GM12878 (cell line): ENCODE data around the gene MAN2B2.

Experiments used
- CHD4 ChIP-seq: fragments of 200-600 bp; sonication (generic); IDR thresholded peaks from 2 replicates; pipeline ENCODE4 v1.6.1; 2016; ENCODE audit warnings: mild to moderate bottlenecking
- POLR2A ChIP-seq: IDR thresholded peaks from 2 replicates; pipeline ENCODE4 v1.6.1; 2011; ENCODE audit warnings: low read depth, mild to moderate bottlenecking, low read length
- POLR2AphosphoS5 ChIP-seq: IDR thresholded peaks from 2 replicates; pipeline ENCODE4 v1.6.1; 2011; ENCODE audit warnings: mild to moderate bottlenecking, low read length, inconsistent platforms
- RCOR1 ChIP-seq: conservative IDR thresholded peaks from 2 replicates; pipeline ENCODE4 v1.6.1; 2012; ENCODE audit warnings: low read depth, low read length, improper control_type of control experiment
- SIN3A ChIP-seq: IDR thresholded peaks from 2 replicates; pipeline ENCODE4 v1.6.1; 2012; ENCODE audit warnings: low read depth, low read length, improper control_type of control experiment
- TAF1 ChIP-seq: IDR thresholded peaks from 2 replicates; pipeline ENCODE4 v1.6.1; 2011; ENCODE audit warnings: mild to moderate bottlenecking, low read depth, low read length, borderline replicate concordance
- ZNF217 ChIP-seq: fragments of 450-650 bp; IDR thresholded peaks from 2 replicates; pipeline ENCODE4 v1.6.1; 2017; ENCODE audit warnings: antibody characterized with exemption, mild to moderate bottlenecking
- TF ChIP-seq, protein P1 (sequence below): IDR thresholded peaks from 2 replicates; pipeline ENCODE4 v1.6.1; 2012; ENCODE audit warnings: mild to moderate bottlenecking, low read depth, low read length
- TF ChIP-seq, protein P2 (sequence below): fragments of 450-650 bp; IDR thresholded peaks from 2 replicates; pipeline ENCODE4 v1.6.1; 2016; ENCODE audit warnings: mild to moderate bottlenecking
- TF ChIP-seq, protein P3 (sequence below), 3 experiments: IDR thresholded peaks in 2 of 3; conservative IDR thresholded peaks in 1 of 3; 2 replicates each; pipeline ENCODE4 v1.5.1; 2011; ENCODE audit warnings: low read depth in 3 of 3, low read length in 3 of 3, mild to moderate bottlenecking in 3 of 3, control low read depth in 2 of 3, moderate library complexity in 2 of 3, inconsistent platforms in 1 of 3, mixed read lengths in 1 of 3; ENCODE audit not compliant: control insufficient read depth in 2 of 3, insufficient read depth in 1 of 3; ENCODE audit errors: extremely low read depth in 1 of 3
- TF ChIP-seq, protein P4 (sequence below): IDR thresholded peaks from 2 replicates; pipeline ENCODE4 v1.6.1; 2011; ENCODE audit warnings: borderline replicate concordance, low read depth, mild to moderate bottlenecking, moderate library complexity, mixed read lengths, low read length; ENCODE audit not compliant: insufficient read depth; ENCODE audit errors: extremely low read length
- TF ChIP-seq, protein P5 (sequence below): IDR thresholded peaks from 2 replicates; pipeline ENCODE4 v1.6.1; 2012; ENCODE audit warnings: improper control_type of control experiment, low read depth, low read length; ENCODE audit not compliant: insufficient replicate concordance
- TF ChIP-seq, protein P6 (sequence below): fragments of 450-650 bp; formaldehyde crosslinking; IDR thresholded peaks from 2 replicates; pipeline ENCODE4 v1.4.0; 2022; ENCODE audit warnings: mild to moderate bottlenecking, moderate library complexity
- TF ChIP-seq, protein P7 (sequence below): IDR thresholded peaks from 2 replicates; pipeline ENCODE4 v1.6.1; 2012; ENCODE audit warnings: low read depth, low read length, improper control_type of control experiment

DNA sequence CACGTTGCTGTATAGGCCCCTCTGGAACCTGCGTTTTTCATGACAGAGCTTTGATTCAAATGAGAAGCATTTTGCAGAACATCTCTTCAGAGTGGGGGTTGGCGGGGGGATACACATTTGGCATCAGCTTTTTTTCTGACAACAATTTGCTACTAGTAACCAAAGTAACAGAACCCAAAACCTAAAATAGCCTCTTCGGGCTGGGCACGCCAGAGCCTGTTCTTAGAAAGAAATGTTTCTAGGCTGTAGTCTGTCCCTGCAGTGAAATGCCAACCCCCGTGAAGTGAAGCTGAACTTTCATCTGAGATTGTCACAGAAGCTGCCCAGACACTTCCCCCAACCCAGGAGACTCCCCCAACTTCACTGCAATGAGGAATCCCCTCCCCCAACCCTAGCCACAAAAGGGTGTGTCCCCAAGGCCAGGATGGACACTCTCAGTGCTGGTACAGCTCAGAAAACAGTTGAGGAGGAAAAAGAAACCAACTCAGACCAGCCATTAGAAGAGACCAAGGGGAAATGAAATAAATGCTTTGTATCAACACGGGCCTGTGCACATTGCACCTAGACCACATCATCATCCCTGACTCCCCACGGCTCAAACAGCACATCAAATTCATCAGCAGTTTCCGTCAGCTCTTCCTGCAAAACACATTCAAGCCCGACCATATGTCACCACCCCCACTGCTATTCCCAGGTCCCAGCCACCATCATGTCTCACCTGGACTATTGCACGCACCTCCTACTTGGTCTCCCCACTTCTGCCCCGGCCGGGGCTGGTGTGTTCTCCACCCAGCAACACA lies 8.4 kb upstream of the MAN2B2 start:
- TF ChIP-seq TAF1 (no peak), POLR2A (no peak), ZNF217 (no peak), CHD4 (no peak), SIN3A (no peak), POLR2AphosphoS5 (no peak), RCOR1 (no peak)
- TF ChIP-seq, protein P1, sequence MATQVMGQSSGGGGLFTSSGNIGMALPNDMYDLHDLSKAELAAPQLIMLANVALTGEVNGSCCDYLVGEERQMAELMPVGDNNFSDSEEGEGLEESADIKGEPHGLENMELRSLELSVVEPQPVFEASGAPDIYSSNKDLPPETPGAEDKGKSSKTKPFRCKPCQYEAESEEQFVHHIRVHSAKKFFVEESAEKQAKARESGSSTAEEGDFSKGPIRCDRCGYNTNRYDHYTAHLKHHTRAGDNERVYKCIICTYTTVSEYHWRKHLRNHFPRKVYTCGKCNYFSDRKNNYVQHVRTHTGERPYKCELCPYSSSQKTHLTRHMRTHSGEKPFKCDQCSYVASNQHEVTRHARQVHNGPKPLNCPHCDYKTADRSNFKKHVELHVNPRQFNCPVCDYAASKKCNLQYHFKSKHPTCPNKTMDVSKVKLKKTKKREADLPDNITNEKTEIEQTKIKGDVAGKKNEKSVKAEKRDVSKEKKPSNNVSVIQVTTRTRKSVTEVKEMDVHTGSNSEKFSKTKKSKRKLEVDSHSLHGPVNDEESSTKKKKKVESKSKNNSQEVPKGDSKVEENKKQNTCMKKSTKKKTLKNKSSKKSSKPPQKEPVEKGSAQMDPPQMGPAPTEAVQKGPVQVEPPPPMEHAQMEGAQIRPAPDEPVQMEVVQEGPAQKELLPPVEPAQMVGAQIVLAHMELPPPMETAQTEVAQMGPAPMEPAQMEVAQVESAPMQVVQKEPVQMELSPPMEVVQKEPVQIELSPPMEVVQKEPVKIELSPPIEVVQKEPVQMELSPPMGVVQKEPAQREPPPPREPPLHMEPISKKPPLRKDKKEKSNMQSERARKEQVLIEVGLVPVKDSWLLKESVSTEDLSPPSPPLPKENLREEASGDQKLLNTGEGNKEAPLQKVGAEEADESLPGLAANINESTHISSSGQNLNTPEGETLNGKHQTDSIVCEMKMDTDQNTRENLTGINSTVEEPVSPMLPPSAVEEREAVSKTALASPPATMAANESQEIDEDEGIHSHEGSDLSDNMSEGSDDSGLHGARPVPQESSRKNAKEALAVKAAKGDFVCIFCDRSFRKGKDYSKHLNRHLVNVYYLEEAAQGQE, result no peak
- TF ChIP-seq, protein P2, sequence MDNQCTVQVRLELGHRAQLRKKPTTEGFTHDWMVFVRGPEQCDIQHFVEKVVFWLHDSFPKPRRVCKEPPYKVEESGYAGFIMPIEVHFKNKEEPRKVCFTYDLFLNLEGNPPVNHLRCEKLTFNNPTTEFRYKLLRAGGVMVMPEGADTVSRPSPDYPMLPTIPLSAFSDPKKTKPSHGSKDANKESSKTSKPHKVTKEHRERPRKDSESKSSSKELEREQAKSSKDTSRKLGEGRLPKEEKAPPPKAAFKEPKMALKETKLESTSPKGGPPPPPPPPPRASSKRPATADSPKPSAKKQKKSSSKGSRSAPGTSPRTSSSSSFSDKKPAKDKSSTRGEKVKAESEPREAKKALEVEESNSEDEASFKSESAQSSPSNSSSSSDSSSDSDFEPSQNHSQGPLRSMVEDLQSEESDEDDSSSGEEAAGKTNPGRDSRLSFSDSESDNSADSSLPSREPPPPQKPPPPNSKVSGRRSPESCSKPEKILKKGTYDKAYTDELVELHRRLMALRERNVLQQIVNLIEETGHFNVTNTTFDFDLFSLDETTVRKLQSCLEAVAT, result no peak
- TF ChIP-seq, protein P3, sequence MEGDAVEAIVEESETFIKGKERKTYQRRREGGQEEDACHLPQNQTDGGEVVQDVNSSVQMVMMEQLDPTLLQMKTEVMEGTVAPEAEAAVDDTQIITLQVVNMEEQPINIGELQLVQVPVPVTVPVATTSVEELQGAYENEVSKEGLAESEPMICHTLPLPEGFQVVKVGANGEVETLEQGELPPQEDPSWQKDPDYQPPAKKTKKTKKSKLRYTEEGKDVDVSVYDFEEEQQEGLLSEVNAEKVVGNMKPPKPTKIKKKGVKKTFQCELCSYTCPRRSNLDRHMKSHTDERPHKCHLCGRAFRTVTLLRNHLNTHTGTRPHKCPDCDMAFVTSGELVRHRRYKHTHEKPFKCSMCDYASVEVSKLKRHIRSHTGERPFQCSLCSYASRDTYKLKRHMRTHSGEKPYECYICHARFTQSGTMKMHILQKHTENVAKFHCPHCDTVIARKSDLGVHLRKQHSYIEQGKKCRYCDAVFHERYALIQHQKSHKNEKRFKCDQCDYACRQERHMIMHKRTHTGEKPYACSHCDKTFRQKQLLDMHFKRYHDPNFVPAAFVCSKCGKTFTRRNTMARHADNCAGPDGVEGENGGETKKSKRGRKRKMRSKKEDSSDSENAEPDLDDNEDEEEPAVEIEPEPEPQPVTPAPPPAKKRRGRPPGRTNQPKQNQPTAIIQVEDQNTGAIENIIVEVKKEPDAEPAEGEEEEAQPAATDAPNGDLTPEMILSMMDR (IDR thresholded peaks at IDR 0.05 in 2 of 3, conservative IDR thresholded peaks at IDR 0.05 in 1 of 3; ENCODE audit: control insufficient read depth in 2 of 3, extremely low read depth in 1 of 3, insufficient read depth in 1 of 3, low read depth in 3 of 3, low read length in 3 of 3), result no peak
- TF ChIP-seq, protein P4, sequence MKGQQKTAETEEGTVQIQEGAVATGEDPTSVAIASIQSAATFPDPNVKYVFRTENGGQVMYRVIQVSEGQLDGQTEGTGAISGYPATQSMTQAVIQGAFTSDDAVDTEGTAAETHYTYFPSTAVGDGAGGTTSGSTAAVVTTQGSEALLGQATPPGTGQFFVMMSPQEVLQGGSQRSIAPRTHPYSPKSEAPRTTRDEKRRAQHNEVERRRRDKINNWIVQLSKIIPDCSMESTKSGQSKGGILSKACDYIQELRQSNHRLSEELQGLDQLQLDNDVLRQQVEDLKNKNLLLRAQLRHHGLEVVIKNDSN, result no peak
- TF ChIP-seq, protein P5, sequence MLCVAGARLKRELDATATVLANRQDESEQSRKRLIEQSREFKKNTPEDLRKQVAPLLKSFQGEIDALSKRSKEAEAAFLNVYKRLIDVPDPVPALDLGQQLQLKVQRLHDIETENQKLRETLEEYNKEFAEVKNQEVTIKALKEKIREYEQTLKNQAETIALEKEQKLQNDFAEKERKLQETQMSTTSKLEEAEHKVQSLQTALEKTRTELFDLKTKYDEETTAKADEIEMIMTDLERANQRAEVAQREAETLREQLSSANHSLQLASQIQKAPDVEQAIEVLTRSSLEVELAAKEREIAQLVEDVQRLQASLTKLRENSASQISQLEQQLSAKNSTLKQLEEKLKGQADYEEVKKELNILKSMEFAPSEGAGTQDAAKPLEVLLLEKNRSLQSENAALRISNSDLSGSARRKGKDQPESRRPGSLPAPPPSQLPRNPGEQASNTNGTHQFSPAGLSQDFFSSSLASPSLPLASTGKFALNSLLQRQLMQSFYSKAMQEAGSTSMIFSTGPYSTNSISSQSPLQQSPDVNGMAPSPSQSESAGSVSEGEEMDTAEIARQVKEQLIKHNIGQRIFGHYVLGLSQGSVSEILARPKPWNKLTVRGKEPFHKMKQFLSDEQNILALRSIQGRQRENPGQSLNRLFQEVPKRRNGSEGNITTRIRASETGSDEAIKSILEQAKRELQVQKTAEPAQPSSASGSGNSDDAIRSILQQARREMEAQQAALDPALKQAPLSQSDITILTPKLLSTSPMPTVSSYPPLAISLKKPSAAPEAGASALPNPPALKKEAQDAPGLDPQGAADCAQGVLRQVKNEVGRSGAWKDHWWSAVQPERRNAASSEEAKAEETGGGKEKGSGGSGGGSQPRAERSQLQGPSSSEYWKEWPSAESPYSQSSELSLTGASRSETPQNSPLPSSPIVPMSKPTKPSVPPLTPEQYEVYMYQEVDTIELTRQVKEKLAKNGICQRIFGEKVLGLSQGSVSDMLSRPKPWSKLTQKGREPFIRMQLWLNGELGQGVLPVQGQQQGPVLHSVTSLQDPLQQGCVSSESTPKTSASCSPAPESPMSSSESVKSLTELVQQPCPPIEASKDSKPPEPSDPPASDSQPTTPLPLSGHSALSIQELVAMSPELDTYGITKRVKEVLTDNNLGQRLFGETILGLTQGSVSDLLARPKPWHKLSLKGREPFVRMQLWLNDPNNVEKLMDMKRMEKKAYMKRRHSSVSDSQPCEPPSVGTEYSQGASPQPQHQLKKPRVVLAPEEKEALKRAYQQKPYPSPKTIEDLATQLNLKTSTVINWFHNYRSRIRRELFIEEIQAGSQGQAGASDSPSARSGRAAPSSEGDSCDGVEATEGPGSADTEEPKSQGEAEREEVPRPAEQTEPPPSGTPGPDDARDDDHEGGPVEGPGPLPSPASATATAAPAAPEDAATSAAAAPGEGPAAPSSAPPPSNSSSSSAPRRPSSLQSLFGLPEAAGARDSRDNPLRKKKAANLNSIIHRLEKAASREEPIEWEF, result no peak
- TF ChIP-seq, protein P6, sequence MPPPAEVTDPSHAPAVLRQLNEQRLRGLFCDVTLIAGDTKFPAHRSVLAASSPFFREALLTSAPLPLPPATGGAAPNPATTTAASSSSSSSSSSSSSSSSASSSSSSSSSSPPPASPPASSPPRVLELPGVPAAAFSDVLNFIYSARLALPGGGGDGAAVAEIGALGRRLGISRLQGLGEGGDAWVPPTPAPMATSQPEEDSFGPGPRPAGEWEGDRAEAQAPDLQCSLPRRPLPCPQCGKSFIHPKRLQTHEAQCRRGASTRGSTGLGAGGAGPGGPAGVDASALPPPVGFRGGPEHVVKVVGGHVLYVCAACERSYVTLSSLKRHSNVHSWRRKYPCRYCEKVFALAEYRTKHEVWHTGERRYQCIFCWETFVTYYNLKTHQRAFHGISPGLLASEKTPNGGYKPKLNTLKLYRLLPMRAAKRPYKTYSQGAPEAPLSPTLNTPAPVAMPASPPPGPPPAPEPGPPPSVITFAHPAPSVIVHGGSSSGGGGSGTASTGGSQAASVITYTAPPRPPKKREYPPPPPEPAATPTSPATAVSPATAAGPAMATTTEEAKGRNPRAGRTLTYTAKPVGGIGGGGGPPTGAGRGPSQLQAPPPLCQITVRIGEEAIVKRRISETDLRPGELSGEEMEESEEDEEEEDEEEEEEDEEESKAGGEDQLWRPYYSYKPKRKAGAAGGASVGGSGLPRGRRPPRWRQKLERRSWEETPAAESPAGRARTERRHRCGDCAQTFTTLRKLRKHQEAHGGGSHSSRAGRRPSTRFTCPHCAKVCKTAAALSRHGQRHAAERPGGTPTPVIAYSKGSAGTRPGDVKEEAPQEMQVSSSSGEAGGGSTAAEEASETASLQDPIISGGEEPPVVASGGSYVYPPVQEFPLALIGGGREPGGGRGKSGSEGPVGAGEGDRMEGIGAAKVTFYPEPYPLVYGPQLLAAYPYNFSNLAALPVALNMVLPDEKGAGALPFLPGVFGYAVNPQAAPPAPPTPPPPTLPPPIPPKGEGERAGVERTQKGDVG (CRISPR knock-in tag), result no peak
- TF ChIP-seq, protein P7, sequence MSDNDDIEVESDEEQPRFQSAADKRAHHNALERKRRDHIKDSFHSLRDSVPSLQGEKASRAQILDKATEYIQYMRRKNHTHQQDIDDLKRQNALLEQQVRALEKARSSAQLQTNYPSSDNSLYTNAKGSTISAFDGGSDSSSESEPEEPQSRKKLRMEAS, result no peak
